ENCODE results near the gene GON4L. TPM values are rescaled to one million over a fixed set of nuclear protein-coding genes. Genes with fewer than 3 reads are reported as not detected.
A peak's percentile ranks its signal among the peaks of the same experiment; 100 is the strongest.

GON4L gene
- total RNA-seq, 2 donors from 2014 or later = 62.7 to 65.0 TPM

- Mint-ChIP-seq H3K4me3 (no peak overlapping the region), H3K4me1 (no peaks in the 10 kb centered on the region), H3K36me3 (ENCODE audit: low read depth) (peaks cover 76% of the 10 kb centered on the region), H3K9me3 (no peaks in the 10 kb centered on the region), H3K27ac (no peak overlapping the region), H3K27me3 (no peaks in the 10 kb centered on the region)
- no peak for ATAC-seq (replicated peaks)
Observed at GRCh38 chr1:155884031-155884960, 27.3 kb upstream of the GON4L start.

GRCh38 chr1:155882766-155883165 is 25.8 kb upstream of the GON4L start:
- Mint-ChIP-seq H3K27ac (no peak overlapping the region), H3K4me1 (no peaks in the 10 kb centered on the region), H3K36me3 (ENCODE audit: low read depth) (peaks cover 83% of the 10 kb centered on the region), H3K4me3 (no peak overlapping the region), H3K27me3 (no peaks in the 10 kb centered on the region), H3K9me3 (no peaks in the 10 kb centered on the region)
- ATAC-seq (replicated peaks) = no peak

DNA sequence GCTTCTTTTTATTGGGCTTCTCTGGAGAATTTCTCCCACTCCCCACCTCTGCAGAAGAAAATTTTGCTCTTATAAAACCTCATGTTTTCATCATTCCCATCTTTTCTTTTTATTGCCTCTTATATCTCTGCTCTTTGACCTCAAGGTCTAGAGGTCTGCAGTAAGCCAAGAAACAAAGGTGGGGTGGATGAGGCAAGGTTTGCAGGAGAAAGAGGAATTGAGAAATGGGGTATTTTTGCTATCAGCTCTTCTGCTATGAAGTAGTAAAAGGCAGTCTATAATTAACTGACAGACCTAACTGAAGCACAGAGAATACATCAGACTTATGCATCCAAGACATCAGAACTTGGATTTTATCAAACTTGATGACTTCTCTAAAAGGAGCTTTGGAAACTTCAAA is 25.2 kb upstream of the GON4L start:
- H3K27me3 Mint-ChIP-seq = no peaks in the 10 kb centered on the region

DNA sequence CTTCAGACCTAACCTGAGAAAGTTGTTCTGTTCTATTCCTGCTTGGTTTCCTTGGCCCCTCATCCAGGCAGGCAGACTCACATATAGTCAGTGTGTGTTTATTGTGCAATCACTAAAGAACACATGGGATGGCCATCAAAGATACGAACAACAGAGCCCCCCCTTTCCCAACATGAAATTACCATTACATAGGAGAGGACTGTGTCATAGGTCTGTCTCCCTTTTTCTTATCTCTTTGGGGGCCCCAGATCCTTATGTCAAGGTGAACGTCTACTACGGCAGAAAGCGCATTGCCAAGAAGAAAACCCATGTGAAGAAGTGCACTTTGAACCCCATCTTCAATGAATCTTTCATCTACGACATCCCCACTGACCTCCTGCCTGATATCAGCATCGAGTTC is 23.9 kb upstream of the GON4L start:
- no peak overlapping the region for H3K4me3 Mint-ChIP-seq
- no peaks in the 10 kb centered on the region for H3K4me1 Mint-ChIP-seq
- peaks cover 75% of the 10 kb centered on the region for H3K36me3 Mint-ChIP-seq (ENCODE audit: low read depth)
- H3K27ac Mint-ChIP-seq = no peak overlapping the region
- no peak for ATAC-seq (replicated peaks)
- no peaks in the 10 kb centered on the region for H3K9me3 Mint-ChIP-seq
- H3K27me3 Mint-ChIP-seq = no peaks in the 10 kb centered on the region

More for the DNA sequence above, 25.2 kb upstream of the GON4L start:
- ATAC-seq (replicated peaks) = no peak
- Mint-ChIP-seq H3K4me3 (no peak overlapping the region), H3K9me3 (no peaks in the 10 kb centered on the region), H3K4me1 (no peaks in the 10 kb centered on the region), H3K36me3 (ENCODE audit: low read depth) (peaks cover 81% of the 10 kb centered on the region), H3K27ac (no peak overlapping the region)

- H3K4me1 Mint-ChIP-seq = no peaks in the 10 kb centered on the region
- ATAC-seq (replicated peaks) = no peak
- no peaks in the 10 kb centered on the region for H3K9me3 Mint-ChIP-seq
- no peaks in the 10 kb centered on the region for H3K27me3 Mint-ChIP-seq
- peaks cover 75% of the 10 kb centered on the region for H3K36me3 Mint-ChIP-seq (ENCODE audit: low read depth)
- H3K4me3 Mint-ChIP-seq = no peak overlapping the region
- peak overlapping the region; percentile 31 for H3K27ac Mint-ChIP-seq
Observed at GRCh38 chr1:155880251-155880650, 23.2 kb upstream of the GON4L start.

DNA sequence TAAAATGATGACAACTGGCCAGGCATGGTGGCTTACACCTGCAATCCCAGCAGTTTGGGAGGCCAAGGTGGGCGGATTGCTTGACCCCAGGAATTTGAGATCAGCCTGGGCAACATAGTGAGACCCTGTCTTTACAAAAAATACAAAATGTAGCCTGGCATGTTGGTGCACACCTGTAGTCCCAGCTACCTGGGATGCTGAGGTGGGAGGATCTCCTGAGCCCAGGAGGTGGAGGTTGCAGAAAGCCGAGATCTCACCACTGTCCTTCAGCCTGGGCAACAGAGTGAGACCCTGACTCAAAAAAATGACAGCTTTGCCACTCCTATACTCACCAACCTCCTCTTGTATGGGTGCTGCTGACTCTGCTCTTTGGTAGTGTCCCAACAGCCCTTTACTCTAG is 20.9 kb upstream of the GON4L start:
- no peak for ATAC-seq (replicated peaks)
- H3K9me3 Mint-ChIP-seq = no peaks in the 10 kb centered on the region
- no peaks in the 10 kb centered on the region for H3K4me1 Mint-ChIP-seq
- H3K4me3 Mint-ChIP-seq = no peak overlapping the region
- peaks cover 69% of the 10 kb centered on the region for H3K36me3 Mint-ChIP-seq (ENCODE audit: low read depth)
- H3K27ac Mint-ChIP-seq = no peak overlapping the region
- H3K27me3 Mint-ChIP-seq = no peaks in the 10 kb centered on the region

GRCh38 chr1:155873860-155874259 is 16.8 kb upstream of the GON4L start:
- H3K27ac Mint-ChIP-seq = no peak overlapping the region
- peaks cover 62% of the 10 kb centered on the region for H3K36me3 Mint-ChIP-seq (ENCODE audit: low read depth)
- no peak for ATAC-seq (replicated peaks)
- no peaks in the 10 kb centered on the region for H3K4me1 Mint-ChIP-seq
- H3K9me3 Mint-ChIP-seq = no peaks in the 10 kb centered on the region
- H3K4me3 Mint-ChIP-seq = no peak overlapping the region
- no peaks in the 10 kb centered on the region for H3K27me3 Mint-ChIP-seq

- Mint-ChIP-seq H3K36me3 (ENCODE audit: low read depth) (peaks cover 67% of the 10 kb centered on the region), H3K27ac (no peak overlapping the region), H3K27me3 (no peaks in the 10 kb centered on the region), H3K4me1 (no peaks in the 10 kb centered on the region), H3K4me3 (no peak overlapping the region), H3K9me3 (no peaks in the 10 kb centered on the region)
- no peak for ATAC-seq (replicated peaks)
Observed at GRCh38 chr1:155872527-155872926, 15.5 kb upstream of the GON4L start.

DNA sequence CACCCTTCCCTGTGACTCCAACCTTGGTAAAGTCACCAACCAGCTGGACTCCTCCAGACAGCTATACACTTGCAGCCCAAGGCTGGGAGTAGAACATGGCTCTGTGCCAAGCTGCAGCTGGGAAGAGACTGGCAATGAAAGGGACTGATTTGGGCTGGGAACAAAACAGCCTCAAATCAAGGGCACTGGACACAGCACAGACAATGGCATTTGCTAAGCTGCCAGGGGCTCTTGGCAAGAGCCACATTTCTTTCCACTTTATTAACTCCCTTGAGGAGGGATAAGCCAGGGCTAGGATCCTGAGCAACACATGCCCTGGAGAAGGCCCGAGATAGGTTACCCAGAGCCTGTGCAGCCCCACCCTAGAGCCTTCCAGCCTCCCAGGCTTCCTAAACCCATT is 14.4 kb upstream of the GON4L start:
- H3K27me3 Mint-ChIP-seq = no peaks in the 10 kb centered on the region
- H3K27ac Mint-ChIP-seq = no peak overlapping the region
- no peaks in the 10 kb centered on the region for H3K4me1 Mint-ChIP-seq
- no peaks in the 10 kb centered on the region for H3K9me3 Mint-ChIP-seq
- no peak overlapping the region for H3K4me3 Mint-ChIP-seq
- ATAC-seq (replicated peaks) = no peak
- peaks cover 75% of the 10 kb centered on the region for H3K36me3 Mint-ChIP-seq (ENCODE audit: low read depth)

- Mint-ChIP-seq H3K4me1 (no peaks in the 10 kb centered on the region), H3K27me3 (no peaks in the 10 kb centered on the region), H3K4me3 (no peak overlapping the region), H3K27ac (no peak overlapping the region), H3K9me3 (no peaks in the 10 kb centered on the region), H3K36me3 (ENCODE audit: low read depth) (peaks cover 58% of the 10 kb centered on the region)
- no peak for ATAC-seq (replicated peaks)
Observed at GRCh38 chr1:155867766-155868165, 10.8 kb upstream of the GON4L start.

DNA sequence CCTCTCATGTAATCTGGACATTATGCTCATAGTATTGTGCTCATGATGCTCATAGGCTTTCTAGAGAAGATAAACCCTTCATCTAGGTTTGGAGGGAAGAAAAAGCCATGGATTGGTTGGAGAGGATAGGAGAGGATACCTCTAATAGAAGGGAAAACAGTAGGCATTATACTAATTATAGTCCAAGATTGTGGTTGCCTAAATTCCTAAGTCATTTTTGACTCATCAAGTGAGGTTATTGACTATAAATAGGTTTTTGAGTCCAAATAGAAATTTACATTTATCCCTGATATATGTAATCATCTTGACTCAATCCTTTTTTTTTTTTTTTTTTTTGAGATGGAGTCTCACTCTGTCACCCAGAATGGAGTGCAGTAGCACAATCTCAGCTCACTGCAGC is 7.4 kb upstream of the GON4L start:
- H3K27me3 Mint-ChIP-seq = no peaks in the 10 kb centered on the region
- H3K36me3 Mint-ChIP-seq (ENCODE audit: low read depth) = peaks cover 62% of the 10 kb centered on the region
- no peaks in the 10 kb centered on the region for H3K9me3 Mint-ChIP-seq
- no peak for ATAC-seq (replicated peaks)
- H3K4me1 Mint-ChIP-seq = peaks cover 5% of the 10 kb centered on the region
- no peak overlapping the region for H3K4me3 Mint-ChIP-seq
- no peak overlapping the region for H3K27ac Mint-ChIP-seq

- Mint-ChIP-seq H3K9me3 (no peaks in the 10 kb centered on the region), H3K27ac (no peak overlapping the region)
- ATAC-seq (replicated peaks) = no peak
Observed at GRCh38 chr1:155861896-155862295, 4.9 kb upstream of the GON4L start.

GRCh38 chr1:155860970-155861510 is 4.0 kb upstream of the GON4L start:
- Mint-ChIP-seq H3K36me3 (ENCODE audit: low read depth) (peaks cover 43% of the 10 kb centered on the region), H3K4me3 (peak overlapping the region; percentile 91), H3K9me3 (no peaks in the 10 kb centered on the region), H3K4me1 (peaks cover 10% of the 10 kb centered on the region), H3K27ac (peak overlapping the region; percentile 96), H3K27me3 (no peaks in the 10 kb centered on the region)
- no peak for ATAC-seq (replicated peaks)

More at GRCh38 chr1:155861896-155862295, 4.9 kb upstream of the GON4L start:
- no peaks in the 10 kb centered on the region for H3K27me3 Mint-ChIP-seq
- peaks cover 9% of the 10 kb centered on the region for H3K4me1 Mint-ChIP-seq
- peaks cover 47% of the 10 kb centered on the region for H3K36me3 Mint-ChIP-seq (ENCODE audit: low read depth)
- peak overlapping the region; percentile 91 for H3K4me3 Mint-ChIP-seq

DNA sequence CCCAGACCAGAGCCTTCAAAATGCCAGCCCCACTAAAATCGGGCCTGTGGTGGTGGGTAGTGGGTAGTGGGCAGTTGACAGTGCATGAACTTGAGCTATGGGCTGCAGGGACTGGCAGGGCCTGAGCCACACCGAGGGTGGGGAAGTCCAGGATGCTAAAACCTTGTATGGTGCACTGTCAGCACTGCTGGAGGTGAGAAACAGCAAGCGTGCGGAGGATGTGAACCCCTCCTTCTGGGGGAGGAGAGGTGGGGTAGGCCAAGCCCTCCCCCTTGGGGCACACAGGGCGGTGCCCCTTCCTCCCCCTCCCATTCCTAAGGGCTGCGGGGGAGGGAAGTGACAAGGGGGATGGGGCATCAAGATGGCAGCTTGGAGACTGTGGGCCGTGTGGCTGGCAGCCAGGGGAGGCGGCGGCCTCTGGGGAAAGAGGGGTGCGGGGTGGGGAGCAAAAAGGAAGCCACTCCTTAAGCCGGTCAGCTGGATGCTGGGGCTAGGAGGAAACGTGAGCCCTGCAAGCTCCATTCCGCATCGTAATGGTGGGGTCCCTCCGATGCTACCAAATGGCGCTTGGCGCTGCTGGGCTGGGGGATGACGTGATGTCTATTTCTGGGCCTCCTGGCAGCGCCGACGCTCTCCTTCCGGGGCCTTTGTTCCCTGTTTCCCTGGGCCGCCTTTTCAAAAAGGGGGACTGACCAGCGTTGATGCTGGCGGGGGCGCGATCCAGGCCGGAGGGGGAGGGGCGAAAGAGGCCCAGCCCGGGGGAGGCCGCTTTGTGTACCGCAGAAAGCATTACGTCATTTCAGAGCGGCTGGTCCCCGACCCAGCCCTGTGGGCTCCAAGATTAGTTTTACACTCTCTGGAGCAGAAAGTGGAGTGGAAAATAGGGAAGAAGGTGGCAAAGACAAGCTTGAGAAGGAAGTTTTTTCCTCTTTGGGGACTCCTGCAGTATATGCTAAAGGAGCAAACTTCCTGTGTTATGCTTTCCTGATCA is 3.2 kb upstream of the GON4L start:
- Mint-ChIP-seq H3K9me3 (no peaks in the 10 kb centered on the region), H3K36me3 (ENCODE audit: low read depth) (peaks cover 46% of the 10 kb centered on the region), H3K4me3 (peak overlapping the region; percentile 91), H3K4me1 (peaks cover 10% of the 10 kb centered on the region), H3K27me3 (no peaks in the 10 kb centered on the region), H3K27ac (peak overlapping the region; percentile 96)
- ATAC-seq (replicated peaks) = peak; percentile 55

All from activated T-helper 17 cell treated with anti-CD3 and anti-CD28 coated beads, Interleukin-2, amount 50 U/mL, for 72 hours (primary cell).